Ishikawa (cell line): ENCODE results near the gene SLCO3A1.

ENCODE experiments used
- CEBPB ChIP-seq: IDR thresholded peaks from 2 replicates; pipeline ENCODE4 v1.6.1; 2012
- CREB1 ChIP-seq: IDR thresholded peaks from 2 replicates; pipeline ENCODE4 v1.6.1; 2012; ENCODE audit warnings: low read depth
- EP300 ChIP-seq: IDR thresholded peaks from 2 replicates; pipeline ENCODE4 v1.6.1; 2012; ENCODE audit warnings: borderline replicate concordance
- RAD21 ChIP-seq: IDR thresholded peaks from 2 replicates; pipeline ENCODE4 v1.6.1; 2012; ENCODE audit warnings: low read depth
- REST ChIP-seq: IDR thresholded peaks from 2 replicates; pipeline ENCODE4 v1.6.1; 2012; ENCODE audit warnings: low read depth, mild to moderate bottlenecking
- TAF1 ChIP-seq: IDR thresholded peaks from 2 replicates; pipeline ENCODE4 v1.6.1; 2012; ENCODE audit warnings: low read depth, mild to moderate bottlenecking
- TEAD4 ChIP-seq: IDR thresholded peaks from 2 replicates; pipeline ENCODE4 v1.6.1; 2012
- YY1 ChIP-seq: IDR thresholded peaks from 2 replicates; pipeline ENCODE4 v1.6.1; 2012; ENCODE audit warnings: low read depth

- TF ChIP-seq EP300 (no peak), RAD21 (no peak), TAF1 (no peak), CREB1 (no peak), TEAD4 (no peak), CEBPB (no peak), YY1 (no peak), REST (no peak)
Measured at GRCh38 chr15:92116330-92116729, 262.8 kb downstream of the SLCO3A1 start.
